ENCODE results near the gene PPP1CA.

PPP1CA gene

GRCh38 chr11:67379061-67380058 lies 22.3 kb downstream of the PPP1CA start:
- DNase-seq, result no peak

- no peak for DNase-seq
These were observed 23.1 kb downstream of the PPP1CA start for GRCh38 chr11:67378544-67378943.

- DNase-seq, result no peak
These were observed 24.5 kb downstream of the PPP1CA start for GRCh38 chr11:67376873-67377808.

GRCh38 chr11:67376063-67376820 lies 25.4 kb downstream of the PPP1CA start:
- no peak for DNase-seq

- DNase-seq, result no peak
These were observed 26.2 kb downstream of the PPP1CA start for GRCh38 chr11:67375320-67376055.

GRCh38 chr11:67374571-67375281 lies 26.9 kb downstream of the PPP1CA start:
- no peak for DNase-seq

- DNase-seq, result peak; percentile 40
These were observed 27.7 kb downstream of the PPP1CA start for GRCh38 chr11:67373648-67374570.

- no peak for DNase-seq
These were observed 28.5 kb downstream of the PPP1CA start, which contains the start of gene CLCF1 for GRCh38 chr11:67372993-67373647. Gene CLCF1 (minus strand): TSS chr11:67373598. CDS start chr11:67373539, 59 bp downstream.

GRCh38 chr11:67372321-67372992 lies 29.2 kb downstream of the PPP1CA start:
- DNase-seq, result no peak

- DNase-seq, result no peak
These were observed 29.7 kb downstream of the PPP1CA start for GRCh38 chr11:67371911-67372320.

GRCh38 chr11:67371189-67371910 lies 30.3 kb downstream of the PPP1CA start:
- DNase-seq, result no peak

- DNase-seq, result no peak
These were observed 31.1 kb downstream of the PPP1CA start for GRCh38 chr11:67370351-67371076.

GRCh38 chr11:67369801-67370284 lies 31.8 kb downstream of the PPP1CA start:
- no peak for DNase-seq

- DNase-seq, result no peak
These were observed 32.4 kb downstream of the PPP1CA start for GRCh38 chr11:67369275-67369674.

GRCh38 chr11:67368621-67369020 lies 33.0 kb downstream of the PPP1CA start:
- DNase-seq, result no peak

GRCh38 chr11:67367761-67368227 lies 33.9 kb downstream of the PPP1CA start:
- DNase-seq, result no peak

All from stimulated activated CD4-positive, alpha-beta T cell treated with anti-CD3 and anti-CD28 coated beads, Interleukin-1b, Interleukin-23, amount 100 ng/mL, for 48 hours (primary cell).